GM12878 (cell line): ENCODE data around the gene COMT. TPM values are rescaled to one million over a fixed set of nuclear protein-coding genes. Genes with fewer than 3 reads are reported as not detected.

Experiments used
- ATAC-seq: fragments of 200-7000 bp; cut with Tn5 transposase; 3 replicates; pipeline ENCODE4 v1.9.1; 2020; ENCODE audit warnings: mild to moderate bottlenecking, moderate library complexity
- BruUV-seq: library from RNA; stranded (reverse); fragments of 400-500 nt; replicated peaks from 2 replicates; lab custom pipeline; 2021; lab: Mats Ljungman, UMichigan
- CTCF ChIA-PET: fragments of 300-600 bp; sonication (Branson Sonifier 250); formaldehyde crosslinking; extraction: SDS; loops from one replicate; lab custom pipeline; 2021; ENCODE audit warnings: inconsistent platforms; lab: Yijun Ruan, JAX
- POLR2A ChIA-PET: fragments of 350-600 bp; formaldehyde crosslinking; extraction: SDS; loops from one replicate; lab custom pipeline; 2021; ENCODE audit warnings: inconsistent platforms; lab: Charles Lee
- RAD21 ChIA-PET: fragments of 300-600 bp; sonication (Branson Sonifier 250); formaldehyde crosslinking; loops from one replicate; lab custom pipeline; 2023; ENCODE audit warnings: antibody characterized with exemption; ENCODE audit not compliant: unreplicated experiment; lab: Charles Lee
- SMC1A ChIA-PET: fragments of 300-600 bp; sonication (Branson Sonifier 250); formaldehyde crosslinking; loops from one replicate; lab custom pipeline; 2023; ENCODE audit not compliant: unreplicated experiment, uncharacterized antibody; lab: Charles Lee
- DNase-seq: peaks from one replicate; pipeline ENCODE4 v3.0.0-alpha.2; 2011; ENCODE audit warnings: low read depth, low spot score
- FAIRE-seq: peaks from 3 replicates; lab custom pipeline; 2011; peaks lifted over from hg19 to GRCh38; lab: Jason Lieb, UNC
- H2AFZ ChIP-seq: 2 replicates; pipeline ENCODE4 v1.6.0; 2011; ENCODE audit warnings: low read depth, low read length, control low read depth; ENCODE audit not compliant: control insufficient read depth
- H3K27ac ChIP-seq: 2 replicates; pipeline ENCODE4 v1.5.1; 2011; ENCODE audit warnings: control low read depth; ENCODE audit not compliant: control insufficient read depth, insufficient read depth
- H3K27me3 ChIP-seq, 2 experiments: replicated peaks in 1 of 2; 2 replicates each; pipeline versions ENCODE4 v1.6.0 to v1.6.1; 2011; ENCODE audit warnings: low read length in 1 of 2; ENCODE audit not compliant: control insufficient read depth in 2 of 2, insufficient read depth in 2 of 2
- H3K36me3 ChIP-seq, 2 experiments: 2 replicates each; pipeline ENCODE4 v1.5.1; 2011; ENCODE audit warnings: low read length in 1 of 2; ENCODE audit not compliant: control insufficient read depth in 2 of 2, insufficient read depth in 2 of 2
- H3K4me1 ChIP-seq: 2 replicates; pipeline ENCODE4 v1.6.1; 2011; ENCODE audit warnings: mild to moderate bottlenecking, low read length, moderate library complexity, mixed read lengths; ENCODE audit not compliant: control insufficient read depth, insufficient read depth
- H3K4me2 ChIP-seq: 2 replicates; pipeline ENCODE4 v1.6.0; 2011; ENCODE audit warnings: control low read depth; ENCODE audit not compliant: control insufficient read depth, insufficient read depth
- H3K4me3 ChIP-seq: fragments of 200-600 bp; sonication (generic); 2 replicates; pipeline ENCODE4 v1.5.1; 2016
- H3K79me2 ChIP-seq: 2 replicates; pipeline ENCODE4 v1.6.0; 2011; ENCODE audit warnings: low read length; ENCODE audit not compliant: control insufficient read depth, insufficient read depth
- H3K9ac ChIP-seq: 2 replicates; pipeline ENCODE4 v1.8.0; 2011; ENCODE audit warnings: low read length, control low read depth, mixed read lengths; ENCODE audit not compliant: control insufficient read depth, insufficient read depth
- H3K9me3 ChIP-seq: replicated peaks from 3 replicates; pipeline ENCODE4 v1.5.1; 2011; ENCODE audit warnings: mild to moderate bottlenecking, low read length; ENCODE audit not compliant: control insufficient read depth, insufficient read depth
- H4K20me1 ChIP-seq: 2 replicates; pipeline ENCODE4 v1.6.0; 2011; ENCODE audit not compliant: control insufficient read depth, insufficient read depth
- GATAD2B ChIP-seq: fragments of 450-650 bp; conservative IDR thresholded peaks from 2 replicates; pipeline ENCODE4 v1.6.1; 2017; ENCODE audit warnings: low read depth, mild to moderate bottlenecking, moderate library complexity
- NFYB ChIP-seq: IDR thresholded peaks from 2 replicates; pipeline ENCODE4 v1.6.1; 2011; ENCODE audit warnings: low read depth, mild to moderate bottlenecking, low read length, improper control_type of control experiment, moderate library complexity; ENCODE audit not compliant: insufficient read depth
- TCF3 ChIP-seq: IDR thresholded peaks from 2 replicates; pipeline ENCODE4 v1.6.1; 2012; ENCODE audit warnings: low read depth, mild to moderate bottlenecking, low read length, borderline replicate concordance; ENCODE audit not compliant: insufficient read depth
- WGBS: methylation state at CpG from one replicate; pipeline ENCODE4 v1.1.6; 2016; ENCODE audit warnings: low lambda C conversion rate; ENCODE audit not compliant: insufficient replicate concordance, insufficient coverage; ENCODE audit errors: missing lambda C conversion rate; 5-methylcytosine and 5-hydroxymethylcytosine counted together
- in situ Hi-C: fragments of 300-500 bp; cut with MboI; formaldehyde crosslinking; loops from 9 replicates; pipeline ENCODE4 v1.14.3; 2018; ENCODE audit warnings: mixed read lengths
- intact Hi-C: fragments of 100-400 bp; cut with micrococcal nuclease; formaldehyde crosslinking; loops from one replicate; pipeline ENCODE4 v1.14.2; 2022; ENCODE audit not compliant: unreplicated experiment
- polyA plus RNA-seq, 11 experiments: library from polyadenylated mRNA; depleted of rRNA in 4 of 11; unstranded in 6 of 11; stranded (reverse) in 5 of 11; fragments of >200 nt; fragmentation: Nextera tagmentation in 4 of 11; fragmentation: Illumina TruSeq in 1 of 11; extraction: Ambion mirVana in 4 of 11; extraction: Trizol in 1 of 11; gene quantifications; 1 replicate in 1 of 11; 2 replicates in 10 of 11; pipeline versions ENCODE4 v1.2.1 to v1.2.3, GENCODE V29; 2011 to 2016; ENCODE audit warnings: inconsistent platforms in 2 of 11, missing spikeins in 2 of 11, low read depth in 1 of 11
- total RNA-seq, 4 experiments: library from RNA; depleted of rRNA in 3 of 4; stranded (reverse); fragments of >200 nt in 3 of 4; fragmentation: Illumina TruSeq in 1 of 4; extraction: Trizol in 1 of 4; gene quantifications; 2 replicates each; pipeline versions ENCODE4 v1.2.1 to v1.2.3, GENCODE V29; 2013 to 2021
- TF ChIP-seq, protein P1 (sequence below): IDR thresholded peaks from 2 replicates; pipeline ENCODE4 v1.6.1; 2012; ENCODE audit warnings: improper control_type of control experiment, low read depth, low read length; ENCODE audit not compliant: insufficient replicate concordance

The COMT gene
- total and polyA plus RNA-seq, 10 of the 15 experiments (the other 5 are each of a cell fraction or from before 2014, with no cell fraction given) = 4.5 to 152 (median 66.1) TPM

DNA sequence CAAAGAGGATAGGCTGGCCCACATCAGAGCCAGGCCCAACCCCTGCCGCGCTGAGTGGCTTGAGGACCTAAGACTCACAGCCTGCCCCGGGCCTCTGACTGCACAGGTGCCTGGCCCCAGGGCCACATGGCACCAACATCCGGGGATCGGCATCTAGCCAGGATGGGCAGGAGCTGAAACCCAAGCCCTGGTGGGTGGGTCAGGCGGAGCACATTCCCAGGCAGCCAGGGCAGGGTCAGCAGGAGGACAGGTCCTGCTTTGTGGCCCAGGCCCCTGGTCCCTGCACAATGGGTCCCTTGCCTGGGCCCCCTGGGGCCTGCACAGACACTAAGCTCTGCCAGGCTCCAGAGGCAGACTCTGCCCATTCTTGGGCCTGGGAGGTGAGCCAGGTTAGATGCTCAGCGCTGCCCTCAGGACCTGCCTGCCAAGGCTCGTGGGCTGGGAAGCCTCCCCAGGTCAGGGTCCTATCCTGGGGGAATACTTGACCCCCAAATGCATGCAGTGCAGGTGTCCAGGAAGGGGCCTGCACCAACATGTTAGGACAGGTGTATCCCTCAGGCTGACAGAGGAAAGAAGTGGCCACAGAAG, 41.5 kb downstream of the COMT start (continued):
- TF ChIP-seq, protein P1, sequence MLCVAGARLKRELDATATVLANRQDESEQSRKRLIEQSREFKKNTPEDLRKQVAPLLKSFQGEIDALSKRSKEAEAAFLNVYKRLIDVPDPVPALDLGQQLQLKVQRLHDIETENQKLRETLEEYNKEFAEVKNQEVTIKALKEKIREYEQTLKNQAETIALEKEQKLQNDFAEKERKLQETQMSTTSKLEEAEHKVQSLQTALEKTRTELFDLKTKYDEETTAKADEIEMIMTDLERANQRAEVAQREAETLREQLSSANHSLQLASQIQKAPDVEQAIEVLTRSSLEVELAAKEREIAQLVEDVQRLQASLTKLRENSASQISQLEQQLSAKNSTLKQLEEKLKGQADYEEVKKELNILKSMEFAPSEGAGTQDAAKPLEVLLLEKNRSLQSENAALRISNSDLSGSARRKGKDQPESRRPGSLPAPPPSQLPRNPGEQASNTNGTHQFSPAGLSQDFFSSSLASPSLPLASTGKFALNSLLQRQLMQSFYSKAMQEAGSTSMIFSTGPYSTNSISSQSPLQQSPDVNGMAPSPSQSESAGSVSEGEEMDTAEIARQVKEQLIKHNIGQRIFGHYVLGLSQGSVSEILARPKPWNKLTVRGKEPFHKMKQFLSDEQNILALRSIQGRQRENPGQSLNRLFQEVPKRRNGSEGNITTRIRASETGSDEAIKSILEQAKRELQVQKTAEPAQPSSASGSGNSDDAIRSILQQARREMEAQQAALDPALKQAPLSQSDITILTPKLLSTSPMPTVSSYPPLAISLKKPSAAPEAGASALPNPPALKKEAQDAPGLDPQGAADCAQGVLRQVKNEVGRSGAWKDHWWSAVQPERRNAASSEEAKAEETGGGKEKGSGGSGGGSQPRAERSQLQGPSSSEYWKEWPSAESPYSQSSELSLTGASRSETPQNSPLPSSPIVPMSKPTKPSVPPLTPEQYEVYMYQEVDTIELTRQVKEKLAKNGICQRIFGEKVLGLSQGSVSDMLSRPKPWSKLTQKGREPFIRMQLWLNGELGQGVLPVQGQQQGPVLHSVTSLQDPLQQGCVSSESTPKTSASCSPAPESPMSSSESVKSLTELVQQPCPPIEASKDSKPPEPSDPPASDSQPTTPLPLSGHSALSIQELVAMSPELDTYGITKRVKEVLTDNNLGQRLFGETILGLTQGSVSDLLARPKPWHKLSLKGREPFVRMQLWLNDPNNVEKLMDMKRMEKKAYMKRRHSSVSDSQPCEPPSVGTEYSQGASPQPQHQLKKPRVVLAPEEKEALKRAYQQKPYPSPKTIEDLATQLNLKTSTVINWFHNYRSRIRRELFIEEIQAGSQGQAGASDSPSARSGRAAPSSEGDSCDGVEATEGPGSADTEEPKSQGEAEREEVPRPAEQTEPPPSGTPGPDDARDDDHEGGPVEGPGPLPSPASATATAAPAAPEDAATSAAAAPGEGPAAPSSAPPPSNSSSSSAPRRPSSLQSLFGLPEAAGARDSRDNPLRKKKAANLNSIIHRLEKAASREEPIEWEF = no peak
- TF ChIP-seq TCF3 = no peak

DNA sequence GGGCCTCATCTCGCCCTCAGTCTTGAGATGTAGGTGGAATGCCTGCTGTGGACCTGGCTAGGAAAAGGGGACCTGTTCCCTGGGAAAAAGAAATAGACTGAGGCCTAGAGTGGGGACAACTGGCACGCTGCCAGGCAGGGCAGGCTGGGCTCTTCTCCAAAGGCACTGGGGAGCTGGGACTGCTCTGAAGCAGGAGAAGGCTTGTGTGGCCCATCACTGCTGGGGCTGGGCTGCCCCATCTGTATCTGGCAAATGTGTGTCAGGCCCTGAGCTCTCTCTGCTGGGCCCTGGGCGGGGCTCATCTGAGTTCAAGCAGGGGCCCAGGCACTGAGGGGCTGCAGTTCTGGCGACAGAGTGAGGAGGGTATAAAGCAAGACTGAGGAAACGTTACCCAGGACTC, 42.2 kb downstream of the COMT start:
- Histone ChIP-seq H3K27me3 (0 out of 4 replicates have a peak, but pooled peaks cover 0 to 2% of the 10 kb centered on the region in 2 experiments), H3K79me2 (no peaks in the 10 kb centered on the region), H3K27ac (no peak overlapping the region), H3K4me1 (no peaks in the 10 kb centered on the region), H3K9ac (no peak overlapping the region), H3K36me3 (no peaks in the 10 kb centered on the region; a peak in 1 of 4 replicates), H3K4me2 (no peak overlapping the region), H3K9me3 (no peaks in the 10 kb centered on the region), H4K20me1 (no peaks in the 10 kb centered on the region), H3K4me3 (no peak overlapping the region), H2AFZ (no peak overlapping the region)
- BruUV-seq = no TSS peak
- POLR2A ChIA-PET = no interaction called here
- intact Hi-C loops = no loop called here
- SMC1A ChIA-PET = no interaction called here
- CTCF ChIA-PET = no interaction called here
- no peak for FAIRE-seq
- no peak for ATAC-seq
- TF ChIP-seq GATAD2B (no peak), NFYB (no peak)
- in situ Hi-C loops = no loop called here
- RAD21 ChIA-PET = no interaction called here
- WGBS = 4% methylated on average over 5 of the region's 5 CpGs
- no peak for DNase-seq
